Neural cell (in vitro differentiated cells): ENCODE measurements around the gene PRKAR1B. TPM values are rescaled to one million over a fixed set of nuclear protein-coding genes. Genes with fewer than 3 reads are reported as not detected.

ENCODE experiments used
- H2AFZ ChIP-seq: fragments of 200-600, 300-800 bp; sonication (generic), shearing (Covaris generic); 2 replicates; pipeline ENCODE4 v1.6.0; 2014; ENCODE audit warnings: low read depth, mild to moderate bottlenecking, antibody characterized with exemption, low read length, moderate library complexity
- H3F3A ChIP-seq: fragments of 200-600 bp; shearing (Covaris generic); 2 replicates; pipeline ENCODE4 v1.6.1; 2016; ENCODE audit warnings: mild to moderate bottlenecking, moderate library complexity, mixed read lengths, antibody characterized with exemption, low read length; ENCODE audit not compliant: insufficient read depth, poor library complexity, severe bottlenecking
- H3K27ac ChIP-seq: fragments of 200-600, 300-800 bp; sonication (generic), shearing (Covaris generic); 2 replicates; pipeline ENCODE4 v1.5.1; 2014; ENCODE audit warnings: mild to moderate bottlenecking, low read length, moderate library complexity
- H3K27me3 ChIP-seq: fragments of 300-800, 200-600 bp; sonication (generic), shearing (Covaris generic); 2 replicates; pipeline ENCODE4 v1.6.0; 2014; ENCODE audit warnings: mild to moderate bottlenecking, low read depth, low read length, moderate library complexity; ENCODE audit not compliant: insufficient read depth
- H3K36me3 ChIP-seq: fragments of 300-800, 200-600 bp; sonication (generic), shearing (Covaris generic); 2 replicates; pipeline ENCODE4 v1.5.1; 2014; ENCODE audit warnings: mild to moderate bottlenecking, antibody characterized with exemption, low read length, moderate library complexity; ENCODE audit not compliant: insufficient read depth
- H3K4me2 ChIP-seq: fragments of 300-800, 200-600 bp; sonication (generic), shearing (Covaris generic); 2 replicates; pipeline ENCODE4 v1.6.0; 2014; ENCODE audit warnings: mild to moderate bottlenecking, low read length
- H3K4me3 ChIP-seq: fragments of 300-800, 200-600 bp; sonication (generic), shearing (Covaris generic); 2 replicates; pipeline ENCODE4 v1.5.1; 2014; ENCODE audit warnings: mild to moderate bottlenecking, low read length, moderate library complexity
- H3K79me2 ChIP-seq: fragments of 200-600 bp; shearing (Covaris generic); replicated peaks from 2 replicates; pipeline ENCODE4 v1.6.0; 2014; ENCODE audit warnings: mild to moderate bottlenecking, low read length, moderate library complexity; ENCODE audit not compliant: insufficient read depth
- H3K9ac ChIP-seq: fragments of 300-800, 200-600 bp; sonication (generic), shearing (Covaris generic); 2 replicates; pipeline ENCODE4 v1.6.1; 2016; ENCODE audit warnings: mild to moderate bottlenecking, low read length, mixed read lengths
- H3K9me2 ChIP-seq: fragments of 200-600 bp; shearing (Covaris generic); 2 replicates; pipeline ENCODE4 v1.6.1; 2016; ENCODE audit warnings: mild to moderate bottlenecking, low read length, mixed read lengths; ENCODE audit not compliant: insufficient read depth
- H3K9me3 ChIP-seq: fragments of 200-600, 300-800 bp; sonication (generic), shearing (Covaris generic); 2 replicates; pipeline ENCODE4 v1.6.1; 2016; ENCODE audit warnings: mild to moderate bottlenecking, mixed run types, low read length, moderate library complexity, mixed read lengths
- H4K20me1 ChIP-seq: fragments of 200-600 bp; shearing (Covaris generic); 2 replicates; pipeline ENCODE4 v1.6.1; 2016; ENCODE audit warnings: mild to moderate bottlenecking, mixed run types; ENCODE audit not compliant: insufficient read depth
- EP300 ChIP-seq: fragments of 450-650 bp; conservative IDR thresholded peaks from 2 replicates; pipeline ENCODE4 v1.6.1; 2014; ENCODE audit warnings: antibody characterized with exemption, mild to moderate bottlenecking, moderate library complexity; ENCODE audit not compliant: poor library complexity, severe bottlenecking
- EZH2 ChIP-seq: fragments of 200-600, 300-800 bp; shearing (Covaris generic), sonication (generic); IDR thresholded peaks from 2 replicates; pipeline ENCODE4 v1.6.1; 2014; ENCODE audit warnings: antibody characterized with exemption, low read length, borderline replicate concordance, mild to moderate bottlenecking; ENCODE audit not compliant: insufficient read depth, poor library complexity, severe bottlenecking
- MXI1 ChIP-seq: fragments of 450-650 bp; conservative IDR thresholded peaks from 2 replicates; pipeline ENCODE4 v1.6.1; 2014; ENCODE audit warnings: antibody characterized with exemption, mild to moderate bottlenecking; ENCODE audit not compliant: poor library complexity, severe bottlenecking
- POLR2AphosphoS5 ChIP-seq: IDR thresholded peaks from 2 replicates; pipeline ENCODE4 v1.6.1; 2012
- RAD21 ChIP-seq: fragments of 450-650 bp; conservative IDR thresholded peaks from 2 replicates; pipeline ENCODE4 v1.6.1; 2014; ENCODE audit warnings: antibody characterized with exemption, mild to moderate bottlenecking, moderate library complexity
- SMC3 ChIP-seq: fragments of 450-650 bp; conservative IDR thresholded peaks from 2 replicates; pipeline ENCODE4 v1.6.1; 2014; ENCODE audit warnings: antibody characterized with exemption, mild to moderate bottlenecking, moderate library complexity; ENCODE audit not compliant: poor library complexity
- TAF1 ChIP-seq: IDR thresholded peaks from 2 replicates; pipeline ENCODE4 v1.6.1; 2012; ENCODE audit warnings: low read depth
- polyA plus RNA-seq: library from polyadenylated mRNA; depleted of rRNA; stranded (reverse); fragments of >200 nt; gene quantifications from 2 replicates; pipeline ENCODE4 v1.2.3, GENCODE V29; 2014
- TF ChIP-seq, protein P1 (sequence below): IDR thresholded peaks from 2 replicates; pipeline ENCODE4 v1.6.1; 2012; ENCODE audit warnings: borderline replicate concordance
- TF ChIP-seq, protein P2 (sequence below): fragments of 450-650 bp; IDR thresholded peaks from 2 replicates; pipeline ENCODE4 v1.5.1; 2014; ENCODE audit warnings: antibody characterized with exemption, mild to moderate bottlenecking, moderate library complexity; ENCODE audit not compliant: poor library complexity, severe bottlenecking

The PRKAR1B gene
- polyA plus RNA-seq, 1 donor from 2014 or later = 38.6 TPM

DNA sequence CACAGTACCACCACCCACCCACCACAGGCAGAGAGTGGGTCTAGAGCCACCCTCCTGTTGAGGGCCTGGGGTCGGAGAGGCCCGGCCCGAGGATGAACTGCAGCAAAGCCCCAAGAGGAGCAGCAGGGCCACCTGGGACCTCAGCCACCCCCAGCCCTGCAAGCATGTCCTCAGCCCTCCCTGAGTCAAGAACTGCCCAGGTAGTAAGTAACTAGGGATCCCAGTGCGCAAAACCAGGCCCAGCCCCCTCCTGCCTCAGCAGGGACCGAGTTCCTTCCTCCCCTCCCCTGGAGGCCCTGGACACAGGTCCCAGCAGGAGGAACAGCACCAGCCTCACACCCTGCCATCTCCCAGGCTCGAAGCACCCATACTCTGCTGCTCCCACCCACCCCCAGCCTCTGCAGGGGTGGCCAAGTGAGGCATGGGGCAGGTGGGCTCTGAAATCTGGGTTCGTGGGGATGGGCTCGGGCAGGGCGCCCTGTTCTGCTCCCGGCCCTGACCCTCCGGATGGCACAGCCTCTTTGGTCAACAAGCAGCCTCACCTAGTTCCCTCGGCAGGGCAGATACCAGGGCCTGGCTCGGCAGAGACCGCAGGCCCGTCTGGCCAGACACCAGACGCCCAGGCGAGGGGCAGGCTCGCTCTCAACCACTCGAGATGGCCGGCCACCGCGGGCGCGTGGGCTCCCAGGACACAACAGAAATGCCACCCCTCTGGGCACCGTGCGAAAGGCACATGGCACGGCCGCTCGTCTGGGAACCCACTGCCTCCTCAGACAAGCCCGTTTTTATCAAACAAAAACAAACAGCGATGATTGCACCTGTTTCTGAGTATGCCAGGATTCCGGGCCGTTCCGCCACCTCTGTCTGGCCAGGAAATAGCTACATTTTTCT, 222.6 kb downstream of the PRKAR1B start:
- no peak overlapping the region for H3K4me2 ChIP-seq
- no peaks in the 10 kb centered on the region for H3F3A ChIP-seq
- no peaks in the 10 kb centered on the region for H4K20me1 ChIP-seq
- H3K79me2 ChIP-seq = no peaks in the 10 kb centered on the region
- no peak overlapping the region for H3K27ac ChIP-seq
- H3K9me3 ChIP-seq = no peaks in the 10 kb centered on the region
- no peak overlapping the region for H2AFZ ChIP-seq
- TF ChIP-seq EP300 (no peak), TAF1 (no peak), EZH2 (no peak), SMC3 (no peak), POLR2AphosphoS5 (no peak), RAD21 (no peak), MXI1 (no peak)
- TF ChIP-seq, protein P1, sequence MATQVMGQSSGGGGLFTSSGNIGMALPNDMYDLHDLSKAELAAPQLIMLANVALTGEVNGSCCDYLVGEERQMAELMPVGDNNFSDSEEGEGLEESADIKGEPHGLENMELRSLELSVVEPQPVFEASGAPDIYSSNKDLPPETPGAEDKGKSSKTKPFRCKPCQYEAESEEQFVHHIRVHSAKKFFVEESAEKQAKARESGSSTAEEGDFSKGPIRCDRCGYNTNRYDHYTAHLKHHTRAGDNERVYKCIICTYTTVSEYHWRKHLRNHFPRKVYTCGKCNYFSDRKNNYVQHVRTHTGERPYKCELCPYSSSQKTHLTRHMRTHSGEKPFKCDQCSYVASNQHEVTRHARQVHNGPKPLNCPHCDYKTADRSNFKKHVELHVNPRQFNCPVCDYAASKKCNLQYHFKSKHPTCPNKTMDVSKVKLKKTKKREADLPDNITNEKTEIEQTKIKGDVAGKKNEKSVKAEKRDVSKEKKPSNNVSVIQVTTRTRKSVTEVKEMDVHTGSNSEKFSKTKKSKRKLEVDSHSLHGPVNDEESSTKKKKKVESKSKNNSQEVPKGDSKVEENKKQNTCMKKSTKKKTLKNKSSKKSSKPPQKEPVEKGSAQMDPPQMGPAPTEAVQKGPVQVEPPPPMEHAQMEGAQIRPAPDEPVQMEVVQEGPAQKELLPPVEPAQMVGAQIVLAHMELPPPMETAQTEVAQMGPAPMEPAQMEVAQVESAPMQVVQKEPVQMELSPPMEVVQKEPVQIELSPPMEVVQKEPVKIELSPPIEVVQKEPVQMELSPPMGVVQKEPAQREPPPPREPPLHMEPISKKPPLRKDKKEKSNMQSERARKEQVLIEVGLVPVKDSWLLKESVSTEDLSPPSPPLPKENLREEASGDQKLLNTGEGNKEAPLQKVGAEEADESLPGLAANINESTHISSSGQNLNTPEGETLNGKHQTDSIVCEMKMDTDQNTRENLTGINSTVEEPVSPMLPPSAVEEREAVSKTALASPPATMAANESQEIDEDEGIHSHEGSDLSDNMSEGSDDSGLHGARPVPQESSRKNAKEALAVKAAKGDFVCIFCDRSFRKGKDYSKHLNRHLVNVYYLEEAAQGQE = no peak
- TF ChIP-seq, protein P2, sequence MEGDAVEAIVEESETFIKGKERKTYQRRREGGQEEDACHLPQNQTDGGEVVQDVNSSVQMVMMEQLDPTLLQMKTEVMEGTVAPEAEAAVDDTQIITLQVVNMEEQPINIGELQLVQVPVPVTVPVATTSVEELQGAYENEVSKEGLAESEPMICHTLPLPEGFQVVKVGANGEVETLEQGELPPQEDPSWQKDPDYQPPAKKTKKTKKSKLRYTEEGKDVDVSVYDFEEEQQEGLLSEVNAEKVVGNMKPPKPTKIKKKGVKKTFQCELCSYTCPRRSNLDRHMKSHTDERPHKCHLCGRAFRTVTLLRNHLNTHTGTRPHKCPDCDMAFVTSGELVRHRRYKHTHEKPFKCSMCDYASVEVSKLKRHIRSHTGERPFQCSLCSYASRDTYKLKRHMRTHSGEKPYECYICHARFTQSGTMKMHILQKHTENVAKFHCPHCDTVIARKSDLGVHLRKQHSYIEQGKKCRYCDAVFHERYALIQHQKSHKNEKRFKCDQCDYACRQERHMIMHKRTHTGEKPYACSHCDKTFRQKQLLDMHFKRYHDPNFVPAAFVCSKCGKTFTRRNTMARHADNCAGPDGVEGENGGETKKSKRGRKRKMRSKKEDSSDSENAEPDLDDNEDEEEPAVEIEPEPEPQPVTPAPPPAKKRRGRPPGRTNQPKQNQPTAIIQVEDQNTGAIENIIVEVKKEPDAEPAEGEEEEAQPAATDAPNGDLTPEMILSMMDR = no peak
- no peaks in the 10 kb centered on the region for H3K36me3 ChIP-seq
- H3K27me3 ChIP-seq = no peaks in the 10 kb centered on the region
- H3K9me2 ChIP-seq = no peaks in the 10 kb centered on the region
- no peak overlapping the region for H3K9ac ChIP-seq
- no peak overlapping the region for H3K4me3 ChIP-seq

DNA sequence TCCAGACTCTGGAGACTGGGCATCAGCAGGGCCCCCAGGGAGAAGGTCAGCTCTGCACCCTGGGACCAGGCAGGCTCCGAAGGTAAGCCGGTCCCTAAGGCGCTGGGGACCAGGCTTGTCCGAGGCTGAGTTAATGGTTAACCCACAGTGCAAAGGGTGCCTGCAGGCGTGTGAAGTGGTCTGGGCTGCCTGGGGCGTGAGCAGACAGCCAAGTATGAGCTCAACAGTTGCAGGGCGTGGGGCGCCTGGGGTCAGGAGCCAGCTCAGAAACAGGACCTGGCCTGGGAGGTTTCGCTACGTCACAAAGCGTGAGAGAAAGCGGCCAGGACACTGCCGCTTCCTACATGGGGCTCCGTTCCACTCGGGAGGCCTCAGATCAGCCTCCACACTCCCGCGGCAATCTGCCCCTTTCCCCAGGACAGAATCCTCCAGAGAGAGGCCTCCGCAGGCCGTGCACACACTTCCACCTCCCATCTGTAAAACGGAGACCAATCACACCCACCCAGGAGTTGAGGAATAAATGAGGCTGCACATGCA, 223.4 kb downstream of the PRKAR1B start:
- H3K9me2 ChIP-seq = no peaks in the 10 kb centered on the region
- H3K9me3 ChIP-seq = no peaks in the 10 kb centered on the region
- no peak overlapping the region for H3K9ac ChIP-seq
- no peaks in the 10 kb centered on the region for H3K27me3 ChIP-seq
- no peak overlapping the region for H2AFZ ChIP-seq
- H3K4me3 ChIP-seq = no peak overlapping the region
- H3F3A ChIP-seq = no peaks in the 10 kb centered on the region
- no peak overlapping the region for H3K4me2 ChIP-seq
- TF ChIP-seq, protein P2 = no peak
- TF ChIP-seq TAF1 (no peak), EP300 (no peak), MXI1 (no peak), POLR2AphosphoS5 (no peak), EZH2 (no peak), SMC3 (no peak), RAD21 (no peak)
- TF ChIP-seq, protein P1 = no peak
- no peak overlapping the region for H3K27ac ChIP-seq
- no peaks in the 10 kb centered on the region for H4K20me1 ChIP-seq
- no peaks in the 10 kb centered on the region for H3K79me2 ChIP-seq
- H3K36me3 ChIP-seq = no peaks in the 10 kb centered on the region
